T-helper 2 cell treated with Interferon-gamma antibody and Interleukin-4, amounts not matched to agents 5 μg/mL and 100 μg/mL, for 36 hours (primary cell): ENCODE measurements around the gene LRMDA.
"Not testable (repeated sequence)": the region's sequence is repeated elsewhere in the genome, so short reads cannot be mapped to it uniquely, and the experiment has no call there.

Experiments
- DNase-seq: peaks from one replicate; pipeline ENCODE4 v3.0.0; 2021; ENCODE audit warnings: low spot score
- H3K27ac Mint-ChIP-seq: one replicate; pipeline ENCODE4 v1.8.0; 2021; ENCODE audit warnings: mild to moderate bottlenecking, mixed read lengths
- H3K27me3 Mint-ChIP-seq: one replicate; pipeline ENCODE4 v1.8.0; 2021; ENCODE audit warnings: low read depth, mixed read lengths
- H3K36me3 Mint-ChIP-seq: one replicate; pipeline ENCODE4 v1.8.0; 2021; ENCODE audit warnings: low read depth, mixed read lengths
- H3K4me1 Mint-ChIP-seq: one replicate; pipeline ENCODE4 v1.8.0; 2021; ENCODE audit warnings: low read depth, mixed read lengths
- H3K4me3 Mint-ChIP-seq: one replicate; pipeline ENCODE4 v1.8.0; 2022; ENCODE audit warnings: mild to moderate bottlenecking, moderate library complexity, mixed read lengths
- H3K9me3 Mint-ChIP-seq: one replicate; pipeline ENCODE4 v1.8.0; 2021; ENCODE audit warnings: mixed read lengths

LRMDA gene

GRCh38 chr10:75611172-75611992, 180.0 kb downstream of the LRMDA start:
- H3K36me3 Mint-ChIP-seq = no peaks in the 10 kb centered on the region
- no peaks in the 10 kb centered on the region for H3K4me1 Mint-ChIP-seq
- H3K4me3 Mint-ChIP-seq = no peak overlapping the region
- no peak overlapping the region for H3K27ac Mint-ChIP-seq
- DNase-seq = no peak
- no peaks in the 10 kb centered on the region for H3K9me3 Mint-ChIP-seq
- peaks cover 6% of the 10 kb centered on the region for H3K27me3 Mint-ChIP-seq

- Mint-ChIP-seq H3K9me3 (no peaks in the 10 kb centered on the region), H3K4me1 (no peaks in the 10 kb centered on the region), H3K4me3 (no peak overlapping the region), H3K27me3 (peaks cover 6% of the 10 kb centered on the region), H3K36me3 (no peaks in the 10 kb centered on the region), H3K27ac (no peak overlapping the region)
- no peak for DNase-seq
These were observed 180.6 kb downstream of the LRMDA start for GRCh38 chr10:75611993-75612372.

GRCh38 chr10:75612904-75613684, 181.7 kb downstream of the LRMDA start:
- no peak for DNase-seq
- H3K36me3 Mint-ChIP-seq = no peaks in the 10 kb centered on the region
- H3K27ac Mint-ChIP-seq = no peak overlapping the region
- peaks cover 6% of the 10 kb centered on the region for H3K27me3 Mint-ChIP-seq
- no peaks in the 10 kb centered on the region for H3K9me3 Mint-ChIP-seq
- H3K4me3 Mint-ChIP-seq = no peak overlapping the region
- no peaks in the 10 kb centered on the region for H3K4me1 Mint-ChIP-seq

GRCh38 chr10:75613685-75614504, 182.5 kb downstream of the LRMDA start:
- peaks cover 6% of the 10 kb centered on the region for H3K27me3 Mint-ChIP-seq
- H3K36me3 Mint-ChIP-seq = no peaks in the 10 kb centered on the region
- H3K4me1 Mint-ChIP-seq = no peaks in the 10 kb centered on the region
- H3K9me3 Mint-ChIP-seq = no peaks in the 10 kb centered on the region
- DNase-seq = no peak
- no peak overlapping the region for H3K4me3 Mint-ChIP-seq
- no peak overlapping the region for H3K27ac Mint-ChIP-seq

GRCh38 chr10:75616076-75616475, 184.7 kb downstream of the LRMDA start:
- H3K9me3 Mint-ChIP-seq = no peaks in the 10 kb centered on the region

GRCh38 chr10:75616874-75617478, 185.6 kb downstream of the LRMDA start:
- Mint-ChIP-seq H3K27ac (no peak overlapping the region), H3K4me3 (no peak overlapping the region), H3K9me3 (no peaks in the 10 kb centered on the region), H3K27me3 (peaks cover 6% of the 10 kb centered on the region), H3K4me1 (no peaks in the 10 kb centered on the region), H3K36me3 (no peaks in the 10 kb centered on the region)
- DNase-seq = no peak

More at GRCh38 chr10:75616076-75616475, 184.7 kb downstream of the LRMDA start:
- no peak overlapping the region for H3K27ac Mint-ChIP-seq
- no peaks in the 10 kb centered on the region for H3K36me3 Mint-ChIP-seq
- H3K27me3 Mint-ChIP-seq = peaks cover 6% of the 10 kb centered on the region
- H3K4me1 Mint-ChIP-seq = no peaks in the 10 kb centered on the region
- no peak overlapping the region for H3K4me3 Mint-ChIP-seq
- DNase-seq = no peak

- H3K4me3 Mint-ChIP-seq = no peak overlapping the region
- H3K27ac Mint-ChIP-seq = no peak overlapping the region
- no peaks in the 10 kb centered on the region for H3K9me3 Mint-ChIP-seq
- H3K4me1 Mint-ChIP-seq = no peaks in the 10 kb centered on the region
- no peak for DNase-seq
- no peaks in the 10 kb centered on the region for H3K36me3 Mint-ChIP-seq
- peaks cover 6% of the 10 kb centered on the region for H3K27me3 Mint-ChIP-seq
These were observed 186.2 kb downstream of the LRMDA start for GRCh38 chr10:75617485-75618155.

- Mint-ChIP-seq H3K36me3 (no peaks in the 10 kb centered on the region), H3K27me3 (no peaks in the 10 kb centered on the region), H3K4me3 (no peak overlapping the region), H3K27ac (no peak overlapping the region), H3K4me1 (no peaks in the 10 kb centered on the region), H3K9me3 (no peaks in the 10 kb centered on the region)
- no peak for DNase-seq
These were observed 188.2 kb downstream of the LRMDA start for GRCh38 chr10:75619635-75620034.

- H3K27ac Mint-ChIP-seq = no peak overlapping the region
- no peaks in the 10 kb centered on the region for H3K4me1 Mint-ChIP-seq
These were observed 188.9 kb downstream of the LRMDA start for GRCh38 chr10:75620356-75620755.

GRCh38 chr10:75621003-75621402, 189.6 kb downstream of the LRMDA start:
- H3K4me1 Mint-ChIP-seq, H3K36me3 Mint-ChIP-seq, H3K27me3 Mint-ChIP-seq, H3K9me3 Mint-ChIP-seq, H3K4me3 Mint-ChIP-seq, DNase-seq, H3K27ac Mint-ChIP-seq: not testable (repeated sequence)

More at GRCh38 chr10:75620356-75620755, 188.9 kb downstream of the LRMDA start:
- H3K9me3 Mint-ChIP-seq = no peaks in the 10 kb centered on the region
- no peak for DNase-seq
- no peak overlapping the region for H3K4me3 Mint-ChIP-seq
- H3K27me3 Mint-ChIP-seq = no peaks in the 10 kb centered on the region
- H3K36me3 Mint-ChIP-seq = no peaks in the 10 kb centered on the region

GRCh38 chr10:75622503-75622902, 191.1 kb downstream of the LRMDA start:
- no peak overlapping the region for H3K27ac Mint-ChIP-seq
- H3K9me3 Mint-ChIP-seq = no peaks in the 10 kb centered on the region
- no peaks in the 10 kb centered on the region for H3K4me1 Mint-ChIP-seq
- no peak overlapping the region for H3K4me3 Mint-ChIP-seq
- H3K36me3 Mint-ChIP-seq = no peaks in the 10 kb centered on the region
- no peak for DNase-seq
- H3K27me3 Mint-ChIP-seq = no peaks in the 10 kb centered on the region

- Mint-ChIP-seq H3K27ac (no peak overlapping the region), H3K4me3 (no peak overlapping the region), H3K27me3 (no peaks in the 10 kb centered on the region), H3K36me3 (no peaks in the 10 kb centered on the region), H3K4me1 (no peaks in the 10 kb centered on the region), H3K9me3 (no peaks in the 10 kb centered on the region)
- DNase-seq = no peak
These were observed 192.1 kb downstream of the LRMDA start for GRCh38 chr10:75623310-75624093.
